GM20000 (cell line): ENCODE measurements around the gene KRT85.

Experiments used
- DNase-seq: peaks from one replicate; pipeline ENCODE4 v3.0.0; 2012; ENCODE audit warnings: low spot score
- TF ChIP-seq, protein P1 (sequence below): IDR thresholded peaks from 2 replicates; pipeline ENCODE4 v1.5.1; 2012; ENCODE audit warnings: mild to moderate bottlenecking, control low read depth; ENCODE audit errors: extremely low read depth, missing control alignments

Gene KRT85

DNA sequence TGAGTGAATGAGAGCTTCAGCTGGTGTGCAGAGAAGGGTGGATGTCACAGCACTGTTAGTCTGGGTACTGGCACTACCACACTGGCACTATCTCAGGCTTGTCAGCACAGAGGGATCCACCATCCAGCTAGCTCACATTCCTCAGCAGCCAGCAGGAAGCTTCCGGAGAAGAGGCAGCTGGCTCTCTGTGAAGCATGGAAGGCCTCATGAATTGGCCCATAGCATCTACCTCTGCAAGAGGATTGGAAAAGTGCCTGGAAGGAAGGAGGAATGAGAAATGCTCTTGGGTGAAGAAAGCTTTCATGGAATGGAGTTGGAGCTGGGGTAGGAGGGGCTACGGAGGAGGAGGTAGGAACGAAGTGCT is 56.0 kb downstream of the KRT85 start:
- TF ChIP-seq, protein P1, sequence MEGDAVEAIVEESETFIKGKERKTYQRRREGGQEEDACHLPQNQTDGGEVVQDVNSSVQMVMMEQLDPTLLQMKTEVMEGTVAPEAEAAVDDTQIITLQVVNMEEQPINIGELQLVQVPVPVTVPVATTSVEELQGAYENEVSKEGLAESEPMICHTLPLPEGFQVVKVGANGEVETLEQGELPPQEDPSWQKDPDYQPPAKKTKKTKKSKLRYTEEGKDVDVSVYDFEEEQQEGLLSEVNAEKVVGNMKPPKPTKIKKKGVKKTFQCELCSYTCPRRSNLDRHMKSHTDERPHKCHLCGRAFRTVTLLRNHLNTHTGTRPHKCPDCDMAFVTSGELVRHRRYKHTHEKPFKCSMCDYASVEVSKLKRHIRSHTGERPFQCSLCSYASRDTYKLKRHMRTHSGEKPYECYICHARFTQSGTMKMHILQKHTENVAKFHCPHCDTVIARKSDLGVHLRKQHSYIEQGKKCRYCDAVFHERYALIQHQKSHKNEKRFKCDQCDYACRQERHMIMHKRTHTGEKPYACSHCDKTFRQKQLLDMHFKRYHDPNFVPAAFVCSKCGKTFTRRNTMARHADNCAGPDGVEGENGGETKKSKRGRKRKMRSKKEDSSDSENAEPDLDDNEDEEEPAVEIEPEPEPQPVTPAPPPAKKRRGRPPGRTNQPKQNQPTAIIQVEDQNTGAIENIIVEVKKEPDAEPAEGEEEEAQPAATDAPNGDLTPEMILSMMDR, result no peak
- no peak for DNase-seq

- no peak for DNase-seq
- TF ChIP-seq, protein P1, result no peak
These were observed 56.5 kb downstream of the KRT85 start for GRCh38 chr12:52310622-52311284.
